Lung (tissue), 12 donors: Measurements from ENCODE around the gene DIP2C. TPM values are rescaled to one million over a fixed set of nuclear protein-coding genes. Genes with fewer than 3 reads are reported as not detected.

ENCODE experiments used
- ATAC-seq: fragments of 200-7000 bp; cut with Tn5 transposase; one replicate; pipeline ENCODE4 v1.9.1; 2020; ENCODE audit warnings: moderate number of reproducible peaks; ENCODE audit not compliant: insufficient read depth, low FRiP score
- DNase-seq, 3 donors: peaks; one replicate each; pipeline ENCODE4 v3.0.0-alpha.2; 2013 to 2017
- H3K27ac ChIP-seq, 2 donors: one replicate each; pipeline ENCODE4 v1.5.1; 2013; ENCODE audit warnings: mild to moderate bottlenecking in 2 of 2, moderate library complexity in 2 of 2, control low read depth in 1 of 2, inconsistent platforms in 1 of 2, low read depth in 1 of 2, low read length in 1 of 2
- H3K27me3 ChIP-seq, 3 donors: one replicate each; pipeline ENCODE4 v1.5.1; 2013; ENCODE audit warnings: low read length in 2 of 3; ENCODE audit not compliant: control insufficient read depth in 3 of 3, insufficient read depth in 3 of 3
- H3K36me3 ChIP-seq, 4 donors: one replicate each; pipeline ENCODE4 v1.5.1; 2013; ENCODE audit warnings: low read length in 4 of 4, mild to moderate bottlenecking in 1 of 4, moderate library complexity in 1 of 4; ENCODE audit not compliant: control insufficient read depth in 4 of 4, insufficient read depth in 4 of 4
- H3K4me1 ChIP-seq, 5 donors: one replicate each; pipeline ENCODE4 v1.5.1; 2013; ENCODE audit warnings: low read length in 5 of 5, mild to moderate bottlenecking in 2 of 5, moderate library complexity in 1 of 5; ENCODE audit not compliant: control insufficient read depth in 5 of 5, insufficient read depth in 5 of 5
- H3K4me3 ChIP-seq: one replicate; pipeline ENCODE4 v1.5.1; 2013; ENCODE audit warnings: mild to moderate bottlenecking, control low read depth, moderate library complexity
- H3K9ac ChIP-seq, 2 donors: one replicate each; pipeline ENCODE4 v1.5.1; 2013; ENCODE audit warnings: low read length in 2 of 2, control low read depth in 1 of 2; ENCODE audit not compliant: insufficient read depth in 1 of 2
- H3K9me3 ChIP-seq, 4 donors: one replicate each; pipeline ENCODE4 v1.5.1; 2013; ENCODE audit warnings: low read length in 3 of 4, mild to moderate bottlenecking in 1 of 4, moderate library complexity in 1 of 4; ENCODE audit not compliant: control insufficient read depth in 4 of 4, insufficient read depth in 3 of 4
- CTCF ChIP-seq: IDR thresholded peaks from 2 replicates; pipeline ENCODE4 v1.5.1; 2012; ENCODE audit warnings: mild to moderate bottlenecking; ENCODE audit errors: control extremely low read depth, extremely low read depth
- WGBS, 2 donors: extraction: QIAGEN DNeasy Blood & Tissue Kit; methylation state at CpG; one replicate each; pipeline ENCODE4 v1.1.7; 2013; 5-methylcytosine and 5-hydroxymethylcytosine counted together
- polyA plus RNA-seq, 2 donors: library from polyadenylated mRNA; stranded (reverse); fragments of 200-250 nt; gene quantifications; one replicate each; pipeline ENCODE4 v1.2.1, GENCODE V29; 2013
- total RNA-seq, 2 donors: library from RNA; depleted of rRNA in 1 of 2; stranded (reverse); fragments of >200 nt in 1 of 2; gene quantifications; one replicate each; pipeline ENCODE4 v1.2.1, GENCODE V29; 2014 to 2021
- donor health status: control.
- donor health status: control.
- donor health status: Bipolar disorder and iron deficiency.
- donor health status: healthy.
- donor health status: DM: yes; HTN: yes; CAD: no.

Gene DIP2C
- total and polyA plus RNA-seq, 4 donors: 3.6 to 20.0 (median 9.5) TPM

DNA sequence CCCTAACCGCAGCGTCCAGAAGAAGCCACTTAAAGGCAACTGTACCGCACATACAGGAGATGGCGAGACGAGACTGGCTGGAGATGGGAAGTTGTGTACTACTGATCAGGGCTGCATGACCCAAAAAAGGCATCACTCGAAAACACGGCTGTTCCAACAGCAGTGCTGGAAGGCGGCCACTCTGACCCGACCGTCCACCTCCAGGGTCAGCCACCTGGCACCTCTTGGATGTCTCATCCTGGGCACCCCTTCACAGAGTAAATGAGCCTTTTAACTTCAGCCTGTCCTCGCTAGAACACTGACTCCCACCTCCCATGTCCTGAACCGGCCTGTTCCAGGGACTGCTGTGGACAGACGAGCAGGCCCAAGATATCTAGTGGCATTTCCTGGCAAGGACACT lies 180.7 kb downstream of the DIP2C start:
- no peak for DNase-seq
- ATAC-seq: no peak
- 93 to 94% methylated on average over 13 of the region's 13 CpGs for WGBS, 2 donors
- no peak for TF ChIP-seq CTCF
- Histone ChIP-seq H3K27ac (no peak overlapping the region), H3K9ac (no peak overlapping the region), H3K4me1 (peaks cover 0 to 18% (median 0%) of the 10 kb centered on the region in 5 donors), H3K4me3 (no peak overlapping the region), H3K9me3 (no peaks in the 10 kb centered on the region), H3K27me3 (no peaks in the 10 kb centered on the region), H3K36me3 (peaks cover 0 to 13% (median under 1%) of the 10 kb centered on the region in 4 donors)

GRCh38 chr10:507908-508444 lies 181.5 kb downstream of the DIP2C start:
- no peak for TF ChIP-seq CTCF
- H3K27ac ChIP-seq: no peak overlapping the region
- DNase-seq (no peak), ATAC-seq (no peak)
- no peak overlapping the region for H3K4me3 ChIP-seq
- peaks cover 0 to 13% (median under 1%) of the 10 kb centered on the region in 4 donors for H3K36me3 ChIP-seq
- WGBS, 2 donors: 85% methylated on average over 12 of the region's 12 CpGs
- no peaks in the 10 kb centered on the region for H3K9me3 ChIP-seq
- H3K9ac ChIP-seq: no peak overlapping the region
- peaks cover 0 to 18% (median 0%) of the 10 kb centered on the region in 5 donors for H3K4me1 ChIP-seq
- H3K27me3 ChIP-seq: no peaks in the 10 kb centered on the region

DNA sequence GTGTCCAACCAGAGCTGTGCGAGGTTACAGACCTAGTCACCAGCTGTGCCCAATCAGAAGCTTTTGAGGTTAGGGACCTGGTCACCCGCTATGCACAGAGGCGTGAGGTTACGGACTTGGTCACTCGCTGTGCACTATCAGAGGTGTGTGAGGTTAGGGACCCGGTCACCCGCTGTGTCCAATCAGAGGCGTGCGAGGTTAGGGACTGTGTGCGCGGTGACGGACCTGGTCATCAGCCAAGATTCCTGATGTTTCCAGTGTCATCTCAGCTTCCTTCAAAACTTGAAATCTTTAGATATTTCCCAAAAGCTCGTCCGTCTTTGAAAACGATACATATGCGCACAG lies 182.1 kb downstream of the DIP2C start:
- DNase-seq: no peak

More for the DNA sequence above, 182.1 kb downstream of the DIP2C start:
- ATAC-seq: no peak
- Histone ChIP-seq H3K9me3 (no peaks in the 10 kb centered on the region), H3K4me1 (peaks cover 0 to 18% (median 0%) of the 10 kb centered on the region in 5 donors), H3K27me3 (no peaks in the 10 kb centered on the region), H3K4me3 (no peak overlapping the region), H3K36me3 (peaks cover 0 to 13% (median under 1%) of the 10 kb centered on the region in 4 donors), H3K9ac (no peak overlapping the region), H3K27ac (no peak overlapping the region)
- 93 to 96% methylated on average over 16 of the region's 16 CpGs for WGBS, 2 donors
- TF ChIP-seq CTCF: no peak
